ENCODE measurements around the gene ERC2.

DNA sequence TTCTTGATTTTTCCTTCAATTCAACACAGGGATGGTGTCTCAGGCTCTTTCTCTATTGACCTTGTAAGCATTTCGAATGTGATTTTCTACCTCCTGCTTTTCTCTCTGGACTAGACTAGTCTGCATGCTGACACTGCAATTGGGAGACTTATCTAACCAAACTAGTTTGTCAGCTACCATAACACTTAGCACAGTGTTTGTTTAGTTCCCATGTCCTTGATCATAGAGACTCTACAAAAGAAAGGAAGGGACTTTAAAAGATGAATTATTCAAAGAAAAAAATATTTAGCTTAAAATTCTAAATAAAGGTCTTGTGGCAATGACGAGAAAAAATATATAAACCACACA, 407.0 kb downstream of the ERC2 start:
- TF ChIP-seq EZH2 (IDR thresholded peaks at IDR 0.05; ENCODE audit: borderline replicate concordance, low read length) (no peak), CTCF (IDR thresholded peaks at IDR 0.05; ENCODE audit: low read length) (no peak)
